Stimulated activated CD4-positive, alpha-beta T cell treated with anti-CD3 and anti-CD28 coated beads, Interleukin-1b, Interleukin-23, amount 100 ng/mL, for 4 hours (primary cell): ENCODE measurements around the gene TMC5.
"Not testable (repeated sequence)": the region's sequence is repeated elsewhere in the genome, so short reads cannot be mapped to it uniquely, and the experiment has no call there.

Experiments used
- DNase-seq, 2 donors: peaks; one replicate each; pipeline ENCODE4 v3.0.0-alpha.2; 2020; ENCODE audit warnings: low read depth in 2 of 2

Gene TMC5

GRCh38 chr16:19542138-19542821 lies 124.6 kb downstream of the TMC5 start:
- no peak for DNase-seq

GRCh38 chr16:19543278-19543996 lies 125.8 kb downstream of the TMC5 start:
- DNase-seq = not testable (repeated sequence)

GRCh38 chr16:19548144-19548543 lies 130.5 kb downstream of the TMC5 start:
- no peak for DNase-seq
